ENCODE results near the gene NELL2. TPM values are rescaled to one million over a fixed set of nuclear protein-coding genes. Genes with fewer than 3 reads are reported as not detected.

Gene NELL2
- total and polyA plus RNA-seq, 9 of the 15 experiments (the other 6 are each of a cell fraction or from before 2014, with no cell fraction given), result 0.32 to 1.1 (median 0.53) TPM

GRCh38 chr12:44526655-44527182 lies 349.4 kb downstream of the NELL2 start:
- POLR2A ChIA-PET, result no interaction called here
- 8% methylated on average over 9 of the region's 9 CpGs for WGBS (ENCODE audit: insufficient coverage, low coverage, missing lambda C conversion rate)
- no peak for TF ChIP-seq ATF2 (CRISPR knock-in tag; IDR thresholded peaks at IDR 0.05)
- no peak for TF ChIP-seq NR0B1 (IDR thresholded peaks at IDR 0.05; ENCODE audit: partially characterized antibody)
- no peak for TF ChIP-seq ETS2 (tag; IDR thresholded peaks at IDR 0.05; ENCODE audit: borderline replicate concordance, poor library complexity, severe bottlenecking)
- no peak for TF ChIP-seq ZNF668 (CRISPR knock-in tag; IDR thresholded peaks at IDR 0.05)
- TF ChIP-seq TCFL5 (CRISPR knock-in tag; conservative IDR thresholded peaks at IDR 0.05), result no peak
- TF ChIP-seq ZNF449 (CRISPR knock-in tag; IDR thresholded peaks at IDR 0.05), result no peak
- no peak for TF ChIP-seq EGR1 (conservative IDR thresholded peaks at IDR 0.05)
- no peak for TF ChIP-seq RBM15 (IDR thresholded peaks at IDR 0.05; ENCODE audit: insufficient read depth, low read length)
- TF ChIP-seq ZNF316 (IDR thresholded peaks at IDR 0.05), result no peak
- no peak for TF ChIP-seq ZNF146 (CRISPR knock-in tag; IDR thresholded peaks at IDR 0.05; ENCODE audit: unreplicated experiment)
- no peak for TF ChIP-seq IRF1 (CRISPR knock-in tag; IDR thresholded peaks at IDR 0.05; ENCODE audit: borderline replicate concordance)
- TF ChIP-seq KLF13 (tag; IDR thresholded peaks at IDR 0.05; ENCODE audit: borderline replicate concordance, low read depth), result no peak
- TF ChIP-seq HNRNPUL1 (IDR thresholded peaks at IDR 0.05; ENCODE audit: low read length), result no peak
- no peak for TF ChIP-seq PTTG1 (tag; IDR thresholded peaks at IDR 0.05; ENCODE audit: low read depth)
- no peak for TF ChIP-seq ZNF165 (CRISPR knock-in tag; IDR thresholded peaks at IDR 0.05; ENCODE audit: borderline replicate concordance)

More at GRCh38 chr12:44526655-44527182, 349.4 kb downstream of the NELL2 start:
- Histone ChIP-seq H3K27ac (ENCODE audit: extremely low read depth, low read depth, low read length) (no peak overlapping the region), H3K4me1 (replicated peaks in 1 of 2; ENCODE audit: control insufficient read depth in 2 of 2, insufficient read depth in 2 of 2, low read length in 2 of 2) (no peaks in the 10 kb centered on the region), H3K4me3 (no peak overlapping the region), H2AFZ (ENCODE audit: low read depth, low read length) (no peak overlapping the region), H3K9me3 (replicated peaks; ENCODE audit: control insufficient read depth, insufficient read depth, low read depth, low read length) (no peaks in the 10 kb centered on the region; the same call in 1 of the 2 replicates), H3K27me3 (ENCODE audit: control insufficient read depth in 2 of 2, insufficient read depth in 2 of 2, low read length in 2 of 2) (no peaks in the 10 kb centered on the region), H3K9ac (ENCODE audit: insufficient read depth in 1 of 2, low read depth in 2 of 2, low read length in 2 of 2) (no peak overlapping the region), H3K9me1 (ENCODE audit: control insufficient read depth, insufficient read depth, low read length) (no peaks in the 10 kb centered on the region), H3K36me3 (ENCODE audit: control insufficient read depth, insufficient read depth, low read length) (no peaks in the 10 kb centered on the region), H4K20me1 (replicated peaks; ENCODE audit: control insufficient read depth, insufficient read depth, low read length) (no peaks in the 10 kb centered on the region), H3K4me2 (ENCODE audit: insufficient read depth, low read length) (no peak overlapping the region), H3K79me2 (ENCODE audit: control insufficient read depth, insufficient read depth, low read length) (no peaks in the 10 kb centered on the region)
- no TSS peak for BruUV-seq (replicated peaks)
- intact Hi-C loops (cut with micrococcal nuclease), result no loop called here
- DNase-seq (ENCODE audit: extremely low read depth in 1 of 4, low spot score in 3 of 4) (no peak), ATAC-seq (no peak), FAIRE-seq (no peak)
- CTCF ChIA-PET (ENCODE audit: low intra/inter-chr PET ratio), result no interaction called here
- in situ Hi-C loops (cut with MboI), result no loop called here

Data from K562 (cell line).